BLaER1 (cell line): ENCODE results near the gene AMPD1.

Experiments
- H3K27ac ChIP-seq: shearing (Covaris generic); formaldehyde crosslinking; 2 replicates; pipeline ENCODE4 v1.8.1; 2022
- H3K27me3 ChIP-seq: shearing (Covaris generic); formaldehyde crosslinking; 2 replicates; pipeline ENCODE4 v1.8.1; 2022
- H3K36me3 ChIP-seq: shearing (Covaris generic); formaldehyde crosslinking; 2 replicates; pipeline ENCODE4 v1.8.1; 2022
- H3K4me1 ChIP-seq: shearing (Covaris generic); formaldehyde crosslinking; 2 replicates; pipeline ENCODE4 v1.8.1; 2022
- H3K4me2 ChIP-seq: shearing (Covaris generic); formaldehyde crosslinking; 2 replicates; pipeline ENCODE4 v1.8.1; 2022
- H3K4me3 ChIP-seq: shearing (Covaris generic); formaldehyde crosslinking; 2 replicates; pipeline ENCODE4 v1.8.1; 2022
- H3K9ac ChIP-seq: shearing (Covaris generic); formaldehyde crosslinking; 2 replicates; pipeline ENCODE4 v1.8.1; 2022
- H3K9me3 ChIP-seq: shearing (Covaris generic); formaldehyde crosslinking; 2 replicates; pipeline ENCODE4 v1.8.1; 2022
- H4K20me1 ChIP-seq: shearing (Covaris generic); formaldehyde crosslinking; 2 replicates; pipeline ENCODE4 v1.8.1; 2022
- Cebpa-rat ChIP-seq: shearing (Covaris generic); IDR thresholded peaks from 2 replicates; pipeline ENCODE4 v1.8.1; 2022

The AMPD1 gene

GRCh38 chr1:114651893-114652292 is 43.5 kb downstream of the AMPD1 start:
- no peak for TF ChIP-seq Cebpa-rat
- H3K4me1 ChIP-seq, result no peaks in the 10 kb centered on the region
- H4K20me1 ChIP-seq, result no peaks in the 10 kb centered on the region
- H3K36me3 ChIP-seq, result no peaks in the 10 kb centered on the region
- no peaks in the 10 kb centered on the region for H3K9me3 ChIP-seq
- no peak overlapping the region for H3K4me2 ChIP-seq
- H3K4me3 ChIP-seq, result no peak overlapping the region
- H3K27ac ChIP-seq, result no peak overlapping the region
- no peak overlapping the region for H3K9ac ChIP-seq
- H3K27me3 ChIP-seq, result no peaks in the 10 kb centered on the region

- TF ChIP-seq Cebpa-rat, result no peak
- Histone ChIP-seq H3K4me1 (no peaks in the 10 kb centered on the region), H3K27me3 (no peaks in the 10 kb centered on the region)
Observed at GRCh38 chr1:114648503-114648902, 46.8 kb downstream of the AMPD1 start.

DNA sequence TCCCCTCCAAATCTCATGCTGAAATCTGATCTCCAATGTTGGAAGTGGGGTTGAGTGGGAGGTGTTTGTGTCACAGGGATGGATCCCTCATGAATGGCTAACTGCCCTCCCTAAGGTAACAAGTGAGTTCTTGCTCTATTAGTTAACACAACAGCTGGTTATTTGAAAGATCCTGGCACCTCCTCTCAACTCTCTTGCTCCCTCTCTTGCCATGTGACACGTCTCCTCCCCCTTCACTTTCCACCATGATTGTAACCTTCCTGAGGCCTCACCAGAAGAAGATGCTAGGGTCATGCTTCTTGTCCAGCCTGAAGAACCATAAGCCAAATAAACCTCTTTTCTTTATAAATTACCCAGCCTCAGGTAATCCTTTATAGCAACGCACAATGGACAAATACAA is 54.0 kb downstream of the AMPD1 start:
- no peak overlapping the region for H3K9ac ChIP-seq
- H3K27me3 ChIP-seq, result no peaks in the 10 kb centered on the region
- no peaks in the 10 kb centered on the region for H3K4me1 ChIP-seq
- H3K4me3 ChIP-seq, result no peak overlapping the region
- H3K4me2 ChIP-seq, result no peak overlapping the region
- no peak overlapping the region for H3K27ac ChIP-seq
- no peaks in the 10 kb centered on the region for H3K9me3 ChIP-seq
- no peaks in the 10 kb centered on the region for H4K20me1 ChIP-seq
- no peaks in the 10 kb centered on the region for H3K36me3 ChIP-seq
- no peak for TF ChIP-seq Cebpa-rat

More at GRCh38 chr1:114648503-114648902, 46.8 kb downstream of the AMPD1 start:
- H3K27ac ChIP-seq, result no peak overlapping the region
- H3K36me3 ChIP-seq, result no peaks in the 10 kb centered on the region
- no peaks in the 10 kb centered on the region for H3K9me3 ChIP-seq
- no peaks in the 10 kb centered on the region for H4K20me1 ChIP-seq
- H3K9ac ChIP-seq, result no peak overlapping the region
- H3K4me3 ChIP-seq, result no peak overlapping the region
- H3K4me2 ChIP-seq, result no peak overlapping the region

DNA sequence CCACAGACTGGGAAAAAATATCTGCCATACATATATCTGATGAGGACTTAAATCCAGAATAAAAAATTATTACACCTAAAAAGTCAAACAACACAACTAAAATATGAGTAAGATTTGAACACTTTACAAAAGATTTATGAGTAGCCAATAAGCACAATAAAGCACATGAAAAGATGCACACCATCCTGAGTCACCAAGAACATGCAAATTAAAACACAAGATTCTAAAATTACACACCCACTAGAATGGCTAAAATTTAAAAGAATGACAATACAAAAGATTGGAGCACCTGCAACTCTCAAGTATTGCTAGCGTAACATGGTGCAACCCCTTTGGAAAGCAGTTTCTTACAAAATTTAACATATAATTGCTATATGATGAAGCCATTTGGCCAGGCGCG is 56.4 kb downstream of the AMPD1 start:
- no peak overlapping the region for H3K4me3 ChIP-seq
- H4K20me1 ChIP-seq, result no peaks in the 10 kb centered on the region
- no peak overlapping the region for H3K27ac ChIP-seq
- H3K4me2 ChIP-seq, result no peak overlapping the region
- no peaks in the 10 kb centered on the region for H3K4me1 ChIP-seq
- no peaks in the 10 kb centered on the region for H3K27me3 ChIP-seq
- H3K9me3 ChIP-seq, result no peaks in the 10 kb centered on the region
- TF ChIP-seq Cebpa-rat, result no peak
- H3K36me3 ChIP-seq, result no peaks in the 10 kb centered on the region
- no peak overlapping the region for H3K9ac ChIP-seq

DNA sequence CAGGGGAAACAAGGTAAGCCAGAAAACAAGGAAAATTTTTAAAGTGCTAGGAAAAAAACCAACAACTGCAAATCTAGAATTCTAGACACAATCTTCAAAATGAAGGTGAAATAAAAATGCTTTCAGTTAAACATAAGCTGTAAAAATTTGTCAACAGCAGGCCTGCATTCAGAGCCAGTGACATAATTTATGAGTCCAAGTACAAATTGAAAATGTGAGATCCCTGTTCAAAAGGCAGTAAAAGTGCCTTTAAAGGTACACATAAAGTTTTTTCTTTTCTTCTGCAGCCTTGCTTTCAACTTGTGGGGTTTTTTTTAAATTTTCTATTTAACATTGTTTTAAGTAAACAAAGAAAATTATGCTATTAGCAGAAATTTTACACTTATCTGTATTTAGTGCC is 62.9 kb downstream of the AMPD1 start:
- Histone ChIP-seq H3K4me2 (no peak overlapping the region), H4K20me1 (no peaks in the 10 kb centered on the region), H3K9me3 (0 out of 2 replicates have a peak, but pooled peaks cover 3% of the 10 kb centered on the region), H3K9ac (no peak overlapping the region), H3K4me3 (no peak overlapping the region), H3K4me1 (no peaks in the 10 kb centered on the region), H3K27me3 (no peaks in the 10 kb centered on the region), H3K36me3 (no peaks in the 10 kb centered on the region), H3K27ac (no peak overlapping the region)
- no peak for TF ChIP-seq Cebpa-rat

DNA sequence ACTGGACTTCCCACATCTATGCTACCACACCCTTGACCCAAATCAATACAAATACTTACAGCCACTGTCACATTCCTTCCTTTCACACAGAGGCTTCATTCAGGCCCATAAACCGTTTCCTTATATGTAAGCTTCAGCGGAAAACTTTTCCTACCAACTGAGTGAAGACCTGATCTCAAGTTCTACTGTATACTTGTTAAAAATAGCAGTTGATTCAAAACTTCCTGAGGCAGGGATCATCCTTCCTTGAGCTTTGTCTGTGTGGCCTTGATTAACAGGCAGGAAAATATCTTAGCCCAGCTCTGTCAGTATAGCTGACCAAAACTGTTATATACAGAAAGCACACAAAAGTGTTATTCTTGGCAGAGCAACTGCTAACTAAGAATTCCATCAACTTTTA is 68.2 kb downstream of the AMPD1 start:
- H3K27me3 ChIP-seq, result no peaks in the 10 kb centered on the region
- no peak for TF ChIP-seq Cebpa-rat
- H4K20me1 ChIP-seq, result no peaks in the 10 kb centered on the region
- no peaks in the 10 kb centered on the region for H3K4me1 ChIP-seq
- no peaks in the 10 kb centered on the region for H3K36me3 ChIP-seq
- H3K27ac ChIP-seq, result no peak overlapping the region
- no peak overlapping the region for H3K4me3 ChIP-seq
- no peak overlapping the region for H3K4me2 ChIP-seq
- H3K9ac ChIP-seq, result no peak overlapping the region
- H3K9me3 ChIP-seq, result 0 out of 2 replicates have a peak, but pooled peaks cover 3% of the 10 kb centered on the region

GRCh38 chr1:114623364-114623763 is 72.0 kb downstream of the AMPD1 start:
- H3K9ac ChIP-seq, result no peak overlapping the region
- no peak overlapping the region for H3K27ac ChIP-seq
- no peaks in the 10 kb centered on the region for H4K20me1 ChIP-seq
- no peak for TF ChIP-seq Cebpa-rat
- H3K4me1 ChIP-seq, result no peaks in the 10 kb centered on the region
- H3K4me3 ChIP-seq, result no peak overlapping the region
- no peak overlapping the region for H3K4me2 ChIP-seq
- H3K9me3 ChIP-seq, result no peaks in the 10 kb centered on the region
- no peaks in the 10 kb centered on the region for H3K36me3 ChIP-seq
- no peaks in the 10 kb centered on the region for H3K27me3 ChIP-seq
